ENCODE results near the gene ARHGAP15. TPM values are rescaled to one million over a fixed set of nuclear protein-coding genes. Genes with fewer than 3 reads are reported as not detected.

Gene ARHGAP15
- total RNA-seq, 1 experiment from 2014 or later = 0.42 TPM

DNA sequence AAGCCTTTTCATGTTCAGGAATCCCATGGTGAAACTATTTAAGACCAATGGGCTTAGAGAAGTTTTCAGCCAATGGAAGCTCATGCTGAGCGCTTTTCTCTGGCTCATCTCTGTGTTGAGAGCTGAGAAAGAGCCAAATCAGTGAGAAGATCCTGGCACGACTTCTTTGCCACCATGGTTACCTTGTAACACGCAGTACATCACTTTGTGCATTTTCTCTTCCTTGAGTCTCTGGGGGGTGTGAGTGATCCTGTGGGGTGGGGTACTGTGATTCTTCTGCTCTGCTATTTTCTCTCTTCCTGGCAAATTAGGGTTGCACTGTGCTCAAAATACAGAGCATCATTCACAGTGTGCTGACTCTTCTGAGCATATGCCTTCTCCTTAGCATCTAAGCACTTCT is 664.2 kb downstream of the ARHGAP15 start:
- RAD21 ChIA-PET (ENCODE audit: low non-redundant PET in 1 of 2, low total read pairs in 2 of 2, uncharacterized antibody in 2 of 2, unreplicated experiment in 2 of 2) = no interaction called here
- no peak for DNase-seq (ENCODE audit: low read depth, low spot score)
- BruUV-seq (replicated peaks) = no TSS peak
- H3K4me2 ChIP-seq (ENCODE audit: low read length) = no peak overlapping the region
- CTCF ChIA-PET = no interaction called here
- no peaks in the 10 kb centered on the region for H3K9me3 ChIP-seq (ENCODE audit: control insufficient read depth in 1 of 2, insufficient read depth in 1 of 2, low read depth in 1 of 2, low read length in 2 of 2)
- no peak for ATAC-seq
- intact Hi-C loops (cut with micrococcal nuclease) = no loop called here
- POLR2A ChIA-PET = no interaction called here
- H3K9ac ChIP-seq (ENCODE audit: low read length) = no peak overlapping the region
- H3K4me3 ChIP-seq (replicated peaks in 1 of 2; ENCODE audit: low read depth in 1 of 2, low read length in 2 of 2) = no peak overlapping the region
- H3K4me1 ChIP-seq (ENCODE audit: control insufficient read depth in 1 of 2, insufficient read depth in 2 of 2, low read length in 2 of 2) = no peaks in the 10 kb centered on the region
- no peaks in the 10 kb centered on the region for H3K79me2 ChIP-seq (ENCODE audit: insufficient read depth, low read length)
- no peak overlapping the region for H3K27ac ChIP-seq (ENCODE audit: low read depth, low read length)
- H3K36me3 ChIP-seq (ENCODE audit: control insufficient read depth in 1 of 2, insufficient read depth in 2 of 2, low read length in 2 of 2) = no peaks in the 10 kb centered on the region
- H3K9me2 ChIP-seq (ENCODE audit: insufficient read depth) = no peaks in the 10 kb centered on the region
- H2AFZ ChIP-seq (ENCODE audit: low read depth, low read length, poor library complexity, severe bottlenecking) = no peak overlapping the region
- H3K27me3 ChIP-seq (ENCODE audit: insufficient read depth, low read length) = no peaks in the 10 kb centered on the region
- TF ChIP-seq JUND (IDR thresholded peaks at IDR 0.05) = no peak
- no peak for TF ChIP-seq CBX3 (IDR thresholded peaks at IDR 0.05; ENCODE audit: low read depth)
- TF ChIP-seq POLR2A (IDR thresholded peaks at IDR 0.05; ENCODE audit: borderline replicate concordance, extremely low read depth, insufficient read depth, insufficient read length) = no peak
- TF ChIP-seq, protein P1, sequence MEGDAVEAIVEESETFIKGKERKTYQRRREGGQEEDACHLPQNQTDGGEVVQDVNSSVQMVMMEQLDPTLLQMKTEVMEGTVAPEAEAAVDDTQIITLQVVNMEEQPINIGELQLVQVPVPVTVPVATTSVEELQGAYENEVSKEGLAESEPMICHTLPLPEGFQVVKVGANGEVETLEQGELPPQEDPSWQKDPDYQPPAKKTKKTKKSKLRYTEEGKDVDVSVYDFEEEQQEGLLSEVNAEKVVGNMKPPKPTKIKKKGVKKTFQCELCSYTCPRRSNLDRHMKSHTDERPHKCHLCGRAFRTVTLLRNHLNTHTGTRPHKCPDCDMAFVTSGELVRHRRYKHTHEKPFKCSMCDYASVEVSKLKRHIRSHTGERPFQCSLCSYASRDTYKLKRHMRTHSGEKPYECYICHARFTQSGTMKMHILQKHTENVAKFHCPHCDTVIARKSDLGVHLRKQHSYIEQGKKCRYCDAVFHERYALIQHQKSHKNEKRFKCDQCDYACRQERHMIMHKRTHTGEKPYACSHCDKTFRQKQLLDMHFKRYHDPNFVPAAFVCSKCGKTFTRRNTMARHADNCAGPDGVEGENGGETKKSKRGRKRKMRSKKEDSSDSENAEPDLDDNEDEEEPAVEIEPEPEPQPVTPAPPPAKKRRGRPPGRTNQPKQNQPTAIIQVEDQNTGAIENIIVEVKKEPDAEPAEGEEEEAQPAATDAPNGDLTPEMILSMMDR (IDR thresholded peaks at IDR 0.05 in 2 of 3, conservative IDR thresholded peaks at IDR 0.05 in 1 of 3; ENCODE audit: borderline replicate concordance in 1 of 3, insufficient read depth in 1 of 3, low read depth in 2 of 3, low read length in 2 of 3) = no peak
- no peak for TF ChIP-seq ZFX (IDR thresholded peaks at IDR 0.05)
- TF ChIP-seq RAD21 (IDR thresholded peaks at IDR 0.05; ENCODE audit: low read depth) = no peak
- TF ChIP-seq SP1 (IDR thresholded peaks at IDR 0.05; ENCODE audit: low read depth) = no peak
- no peak for TF ChIP-seq EZH2phosphoT487 (IDR thresholded peaks at IDR 0.05; ENCODE audit: borderline replicate concordance)
- TF ChIP-seq POLR2AphosphoS5 (IDR thresholded peaks at IDR 0.05; ENCODE audit: low read depth, low read length) = no peak
- TF ChIP-seq EZH2 (IDR thresholded peaks at IDR 0.05) = no peak
- no peak for TF ChIP-seq YY1 (IDR thresholded peaks at IDR 0.05; ENCODE audit: extremely low read depth, insufficient replicate concordance, low read depth, low read length)
- TF ChIP-seq FOSL1 (IDR thresholded peaks at IDR 0.05; ENCODE audit: low read depth) = no peak
- no peak for TF ChIP-seq EGR1 (IDR thresholded peaks at IDR 0.05; ENCODE audit: low read depth)
- TF ChIP-seq, protein P2, sequence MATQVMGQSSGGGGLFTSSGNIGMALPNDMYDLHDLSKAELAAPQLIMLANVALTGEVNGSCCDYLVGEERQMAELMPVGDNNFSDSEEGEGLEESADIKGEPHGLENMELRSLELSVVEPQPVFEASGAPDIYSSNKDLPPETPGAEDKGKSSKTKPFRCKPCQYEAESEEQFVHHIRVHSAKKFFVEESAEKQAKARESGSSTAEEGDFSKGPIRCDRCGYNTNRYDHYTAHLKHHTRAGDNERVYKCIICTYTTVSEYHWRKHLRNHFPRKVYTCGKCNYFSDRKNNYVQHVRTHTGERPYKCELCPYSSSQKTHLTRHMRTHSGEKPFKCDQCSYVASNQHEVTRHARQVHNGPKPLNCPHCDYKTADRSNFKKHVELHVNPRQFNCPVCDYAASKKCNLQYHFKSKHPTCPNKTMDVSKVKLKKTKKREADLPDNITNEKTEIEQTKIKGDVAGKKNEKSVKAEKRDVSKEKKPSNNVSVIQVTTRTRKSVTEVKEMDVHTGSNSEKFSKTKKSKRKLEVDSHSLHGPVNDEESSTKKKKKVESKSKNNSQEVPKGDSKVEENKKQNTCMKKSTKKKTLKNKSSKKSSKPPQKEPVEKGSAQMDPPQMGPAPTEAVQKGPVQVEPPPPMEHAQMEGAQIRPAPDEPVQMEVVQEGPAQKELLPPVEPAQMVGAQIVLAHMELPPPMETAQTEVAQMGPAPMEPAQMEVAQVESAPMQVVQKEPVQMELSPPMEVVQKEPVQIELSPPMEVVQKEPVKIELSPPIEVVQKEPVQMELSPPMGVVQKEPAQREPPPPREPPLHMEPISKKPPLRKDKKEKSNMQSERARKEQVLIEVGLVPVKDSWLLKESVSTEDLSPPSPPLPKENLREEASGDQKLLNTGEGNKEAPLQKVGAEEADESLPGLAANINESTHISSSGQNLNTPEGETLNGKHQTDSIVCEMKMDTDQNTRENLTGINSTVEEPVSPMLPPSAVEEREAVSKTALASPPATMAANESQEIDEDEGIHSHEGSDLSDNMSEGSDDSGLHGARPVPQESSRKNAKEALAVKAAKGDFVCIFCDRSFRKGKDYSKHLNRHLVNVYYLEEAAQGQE (IDR thresholded peaks at IDR 0.05; ENCODE audit: low read depth) = no peak
- no peaks in the 10 kb centered on the region for H4K20me1 ChIP-seq (ENCODE audit: insufficient read depth)
